Small intestine (tissue), 7 donors: ENCODE results near the gene OR2L3. TPM values are rescaled to one million over a fixed set of nuclear protein-coding genes. Genes with fewer than 3 reads are reported as not detected.
"Not testable (repeated sequence)": the region's sequence is repeated elsewhere in the genome, so short reads cannot be mapped to it uniquely, and the experiment has no call there.

Source experiments
- DNase-seq, 2 donors: peaks; one replicate each; pipeline versions ENCODE4 v3.0.0 to v3.0.0-alpha.2; 2013
- FAIRE-seq: peaks from 2 replicates; lab custom pipeline; 2012; peaks lifted over from hg19 to GRCh38; lab: Jason Lieb, UNC
- H3K27ac ChIP-seq, 3 donors: one replicate each; pipeline ENCODE4 v1.5.1; 2013; ENCODE audit warnings: low read length in 2 of 3, mild to moderate bottlenecking in 2 of 3, control low read depth in 1 of 3, inconsistent platforms in 1 of 3, low read depth in 1 of 3, moderate library complexity in 1 of 3
- H3K27me3 ChIP-seq, 3 donors: one replicate each; pipeline ENCODE4 v1.6.1; 2013; ENCODE audit warnings: low read length in 3 of 3, inconsistent platforms in 1 of 3; ENCODE audit not compliant: control insufficient read depth in 3 of 3, insufficient read depth in 3 of 3
- H3K36me3 ChIP-seq, 3 donors: one replicate each; pipeline ENCODE4 v1.6.1; 2013; ENCODE audit warnings: low read length in 3 of 3, inconsistent platforms in 1 of 3, low read depth in 1 of 3, mild to moderate bottlenecking in 1 of 3, moderate library complexity in 1 of 3; ENCODE audit not compliant: control insufficient read depth in 3 of 3, insufficient read depth in 2 of 3
- H3K4me1 ChIP-seq, 3 donors: one replicate each; pipeline ENCODE4 v1.6.1; 2013; ENCODE audit warnings: low read length in 2 of 3, inconsistent platforms in 1 of 3, low read depth in 1 of 3, mild to moderate bottlenecking in 1 of 3, moderate library complexity in 1 of 3; ENCODE audit not compliant: control insufficient read depth in 3 of 3, insufficient read depth in 2 of 3
- H3K4me3 ChIP-seq, 3 donors: one replicate each; pipeline ENCODE4 v1.5.1; 2013; ENCODE audit warnings: low read length in 3 of 3, control low read depth in 1 of 3, inconsistent platforms in 1 of 3, low read depth in 1 of 3, mild to moderate bottlenecking in 1 of 3, moderate library complexity in 1 of 3
- H3K9me3 ChIP-seq, 2 donors: one replicate each; pipeline ENCODE4 v1.6.1; 2013; ENCODE audit warnings: low read depth in 1 of 2, low read length in 1 of 2; ENCODE audit not compliant: control insufficient read depth in 2 of 2, insufficient read depth in 1 of 2
- WGBS, 3 donors: extraction: QIAGEN DNeasy Blood & Tissue Kit; methylation state at CpG; one replicate each; pipeline ENCODE4 v1.1.7; 2013; 5-methylcytosine and 5-hydroxymethylcytosine counted together
- polyA plus RNA-seq, 4 donors: library from polyadenylated mRNA; stranded (reverse) in 3 of 4; unstranded in 1 of 4; fragments of 200-250 nt in 3 of 4; fragments of 120-200 nt in 1 of 4; gene quantifications; one replicate each; pipeline versions ENCODE4 v1.2.1 to v1.2.3, GENCODE V29; 2013
- donor health status: healthy with polysubstance abuse.
- donor health status: control.
- donor health status: control.
- donor health status: Bipolar disorder and iron deficiency.
- donor health status: healthy.

Gene OR2L3
- polyA plus RNA-seq, 4 donors, result not detected

GRCh38 chr1:248045209-248045608, 1.4 kb upstream of the OR2L3 start:
- no peak overlapping the region for H3K27ac ChIP-seq
- no peaks in the 10 kb centered on the region for H3K27me3 ChIP-seq
- WGBS, 3 donors, result 61 to 69% (median 64%) methylated on average over 5 of the region's 5 CpGs
- no peaks in the 10 kb centered on the region for H3K36me3 ChIP-seq
- H3K4me1 ChIP-seq, result no peaks in the 10 kb centered on the region
- H3K9me3 ChIP-seq, result peaks cover 0 to 13% of the 10 kb centered on the region in 2 donors
- no peak for DNase-seq
- no peak for FAIRE-seq
- H3K4me3 ChIP-seq, result no peak overlapping the region

DNA sequence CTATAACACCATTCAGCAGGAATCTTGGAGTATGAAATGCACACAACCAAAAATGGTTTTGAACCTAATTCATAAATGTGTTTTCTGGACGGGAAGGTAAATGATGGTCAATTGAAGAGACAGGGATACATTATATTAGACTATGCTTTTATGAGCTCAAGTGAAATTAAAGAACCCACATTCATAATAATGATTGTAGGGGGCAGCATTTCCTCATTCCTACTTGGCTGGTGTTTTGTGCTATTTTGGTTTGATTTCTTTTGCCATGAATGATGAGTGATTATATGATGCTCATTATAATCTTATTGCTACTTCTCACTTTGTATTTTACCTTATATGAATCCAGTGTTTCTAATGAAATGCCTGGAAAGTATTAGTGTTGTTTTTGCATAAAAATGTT, 372 bp downstream of the OR2L3 start:
- 58 to 61% (median 59%) methylated on average over 1 of the region's 1 CpG for WGBS, 3 donors
- no peaks in the 10 kb centered on the region for H3K27me3 ChIP-seq
- no peak overlapping the region for H3K27ac ChIP-seq
- H3K4me1 ChIP-seq, result no peaks in the 10 kb centered on the region
- FAIRE-seq, result no peak
- no peaks in the 10 kb centered on the region for H3K36me3 ChIP-seq
- no peak for DNase-seq
- H3K9me3 ChIP-seq, result peaks cover 0 to 11% of the 10 kb centered on the region in 2 donors
- H3K4me3 ChIP-seq, result no peak overlapping the region

- no peak for DNase-seq
- no peak for FAIRE-seq
- Histone ChIP-seq H3K36me3 (no peaks in the 10 kb centered on the region), H3K4me1 (no peaks in the 10 kb centered on the region), H3K9me3 (peaks cover 0 to 11% of the 10 kb centered on the region in 2 donors), H3K4me3 (no peak overlapping the region), H3K27ac (no peak overlapping the region), H3K27me3 (no peaks in the 10 kb centered on the region)
Observed at GRCh38 chr1:248054671-248055070, 8.0 kb downstream of the OR2L3 start.

GRCh38 chr1:248055261-248055660, 8.6 kb downstream of the OR2L3 start:
- Histone ChIP-seq H3K4me1 (no peaks in the 10 kb centered on the region), H3K27me3 (no peaks in the 10 kb centered on the region), H3K4me3 (no peak overlapping the region), H3K36me3 (no peaks in the 10 kb centered on the region), H3K27ac (no peak overlapping the region), H3K9me3 (peaks cover 0 to 12% of the 10 kb centered on the region in 2 donors)
- DNase-seq, result no peak
- FAIRE-seq, result no peak
- WGBS, 3 donors, result 55 to 72% (median 64%) methylated on average over 2 of the region's 2 CpGs

DNA sequence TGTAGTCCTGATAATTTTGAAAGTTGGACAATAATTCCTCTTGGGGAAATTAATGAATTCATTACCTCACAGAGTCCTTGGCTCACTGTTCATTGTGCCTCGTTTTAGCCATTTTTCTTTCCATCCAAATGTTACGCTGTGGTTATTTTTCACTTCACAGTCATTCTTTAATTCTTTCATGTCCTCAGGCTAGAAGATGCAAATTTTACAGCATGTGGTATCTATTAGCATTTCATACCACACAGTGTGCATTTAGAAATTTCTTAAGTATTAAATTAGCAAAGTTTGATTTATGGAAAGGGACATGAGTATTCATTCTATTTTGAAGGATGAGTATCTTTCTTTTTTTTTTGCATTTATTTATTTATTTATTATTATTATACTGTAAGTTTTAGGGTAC, 18.4 kb downstream of the OR2L3 start:
- DNase-seq, result no peak
- Histone ChIP-seq H3K9me3 (peaks cover 0 to 13% of the 10 kb centered on the region in 2 donors), H3K36me3 (no peaks in the 10 kb centered on the region), H3K4me1 (no peaks in the 10 kb centered on the region), H3K27ac (no peak overlapping the region), H3K4me3 (no peak overlapping the region), H3K27me3 (no peaks in the 10 kb centered on the region)
- no peak for FAIRE-seq
- WGBS, 3 donors, result 71 to 78% (median 73%) methylated on average over 2 of the region's 2 CpGs

DNA sequence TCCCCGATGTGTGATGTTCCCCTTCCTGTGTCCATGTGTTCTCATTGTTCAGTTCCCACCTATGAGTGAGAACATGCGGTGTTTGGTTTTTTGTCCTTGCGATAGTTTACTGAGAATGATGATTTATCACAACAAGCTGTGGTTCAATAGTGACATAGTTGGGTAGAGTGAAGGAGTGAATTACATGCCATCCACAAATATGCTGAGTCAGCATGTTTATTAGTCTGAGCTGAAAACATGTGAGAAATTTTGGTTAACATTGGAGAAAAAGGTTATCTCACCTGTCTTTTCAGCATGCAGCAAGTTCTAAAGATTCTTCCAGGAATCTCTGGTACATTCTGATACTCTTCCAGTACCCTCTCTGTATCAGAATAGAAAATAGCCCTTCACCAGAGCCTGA, 19.0 kb downstream of the OR2L3 start:
- WGBS, 3 donors, result 92 to 100% (median 99%) methylated on average over 2 to 3 of the region's 3 CpGs
- Histone ChIP-seq H3K4me3 (no peak overlapping the region), H3K36me3 (no peaks in the 10 kb centered on the region), H3K27ac (no peak overlapping the region), H3K9me3 (peaks cover 0 to 13% of the 10 kb centered on the region in 2 donors), H3K4me1 (no peaks in the 10 kb centered on the region), H3K27me3 (no peaks in the 10 kb centered on the region)
- FAIRE-seq, result no peak
- DNase-seq, result no peak

DNA sequence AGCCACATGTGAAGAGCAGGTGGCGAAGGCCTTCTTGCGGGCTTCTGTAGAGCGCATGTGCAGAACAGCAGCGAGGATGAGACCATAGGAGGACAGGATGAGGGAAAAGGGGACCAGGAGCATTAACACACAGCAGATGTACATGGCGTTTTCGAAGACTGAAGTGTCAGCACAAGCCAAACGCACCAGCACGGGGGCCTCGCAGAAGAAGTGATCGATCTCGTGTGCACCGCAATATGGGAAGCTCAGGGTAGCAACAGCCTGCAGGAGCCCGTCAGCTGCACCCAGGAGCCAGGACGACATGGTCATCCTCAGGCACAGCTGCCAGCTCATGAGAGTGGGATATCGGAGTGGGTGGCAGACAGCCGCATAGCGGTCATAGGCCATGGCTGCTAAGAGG, 37.2 kb downstream of the OR2L3 start:
- H3K4me1 ChIP-seq, H3K27me3 ChIP-seq, H3K9me3 ChIP-seq, FAIRE-seq, H3K27ac ChIP-seq, H3K4me3 ChIP-seq, DNase-seq, H3K36me3 ChIP-seq: not testable (repeated sequence)
- 83 to 87% (median 87%) methylated on average over 9 to 12 of the region's 17 CpGs for WGBS, 3 donors

DNA sequence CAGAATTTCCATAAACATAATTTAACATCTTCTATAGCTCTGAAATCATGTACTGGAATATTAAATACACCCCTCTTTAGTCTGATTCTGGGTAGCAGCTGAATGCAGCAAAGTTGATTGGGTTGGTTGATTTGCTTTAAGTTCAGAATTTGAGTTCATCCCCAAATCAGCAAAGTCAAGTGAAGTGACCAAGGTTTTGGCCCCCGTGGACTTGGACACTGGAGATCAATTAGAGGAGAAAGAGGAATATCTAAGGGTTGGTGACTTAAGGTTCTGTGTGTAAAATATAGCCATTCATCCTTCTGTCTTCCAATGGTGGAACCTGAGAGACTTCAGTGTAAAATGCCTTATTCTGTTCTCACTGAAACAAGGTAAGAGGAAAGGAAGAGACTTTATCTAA, 48.2 kb downstream of the OR2L3 start, which contains the start of gene OR2L13:
TSS of gene OR2L13 (plus strand) at position 301 of the 400 bp plus-strand sequence. CDS start 4,192 bp downstream, outside the sequence.
- H3K4me3 ChIP-seq, result no peak within 1 kb of the TSS
- no peaks in the 10 kb centered on the region for H3K27me3 ChIP-seq
- peaks cover 0 to 16% of the 10 kb centered on the region in 2 donors for H3K9me3 ChIP-seq
- DNase-seq, result no peak
- no peak within 1 kb of the TSS for H3K27ac ChIP-seq
- no peak for FAIRE-seq
- H3K36me3 ChIP-seq, result no peaks in the 10 kb centered on the region
- 44 to 55% (median 46%) methylated on average over 1 of the region's 1 CpG for WGBS, 3 donors
- no peaks in the 10 kb centered on the region for H3K4me1 ChIP-seq

DNA sequence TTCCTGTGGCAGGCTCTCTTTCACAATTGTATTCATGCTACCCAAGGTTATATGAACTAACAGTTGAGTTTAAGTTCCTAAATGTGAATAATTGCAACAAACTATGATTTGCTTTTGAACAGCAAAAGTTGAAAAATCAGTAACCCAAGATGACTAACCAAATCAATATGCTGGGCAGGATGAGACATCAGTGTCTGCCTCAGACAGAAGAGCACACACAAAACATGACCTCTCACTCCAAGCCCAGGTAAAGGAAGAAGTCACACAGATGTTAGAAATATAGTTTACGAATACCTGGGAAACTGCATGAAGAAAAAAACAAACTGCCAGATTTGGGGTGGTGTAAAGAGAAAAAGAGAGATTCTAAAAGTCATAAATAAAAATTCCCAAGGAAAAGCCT, 51.9 kb downstream of the OR2L3 start:
- no peak for DNase-seq
- Histone ChIP-seq H3K36me3 (no peaks in the 10 kb centered on the region), H3K27ac (no peak overlapping the region), H3K27me3 (no peaks in the 10 kb centered on the region), H3K4me3 (no peak overlapping the region), H3K9me3 (peaks cover 0 to 22% of the 10 kb centered on the region in 2 donors), H3K4me1 (no peaks in the 10 kb centered on the region)
- 79 to 88% (median 83%) methylated on average over 1 of the region's 1 CpG for WGBS, 3 donors
- no peak for FAIRE-seq
